A549 (cell line): Measurements from ENCODE around the gene FAM120A. TPM values are rescaled to one million over a fixed set of nuclear protein-coding genes. Genes with fewer than 3 reads are reported as not detected.

Experiments used
- ATAC-seq, 2 experiments: fragments of 200-7000 bp in 1 of 2; fragments of >200 bp in 1 of 2; cut with Nextera tagmentation in 1 of 2; cut with Tn5 transposase in 1 of 2; 3 replicates each; pipeline versions ENCODE4 v1.8.0 to v1.9.1; 2018 to 2020; ENCODE audit warnings: mild to moderate bottlenecking in 1 of 2, moderate library complexity in 1 of 2
- CTCF ChIA-PET: fragments of 300-600 bp; sonication (Branson Sonifier 250); formaldehyde crosslinking; extraction: SDS; loops from one replicate; lab custom pipeline; 2021; ENCODE audit warnings: antibody characterized with exemption, inconsistent platforms; lab: Yijun Ruan, JAX
- POLR2A ChIA-PET: fragments of 350-600 bp; formaldehyde crosslinking; extraction: SDS; loops from one replicate; lab custom pipeline; 2021; ENCODE audit warnings: antibody characterized with exemption, inconsistent platforms; lab: Yijun Ruan, JAX
- DNase-seq, 2 experiments: peaks; one replicate each; pipeline versions ENCODE4 v3.0.0 to v3.0.0-alpha.2; 2011 to 2016; ENCODE audit warnings: low read depth in 1 of 2, low spot score in 1 of 2
- FAIRE-seq: peaks from 2 replicates; lab custom pipeline; 2011; peaks lifted over from hg19 to GRCh38; lab: Jason Lieb, UNC
- H3K27ac ChIP-seq, 2 experiments: fragments of >200 bp; sonication (Bioruptor Twin); formaldehyde crosslinking; 3 replicates each; pipeline ENCODE4 v1.5.1; 2016 to 2017
- H3K4me1 ChIP-seq: fragments of >200 bp; sonication (Bioruptor Twin); formaldehyde crosslinking; 3 replicates; pipeline ENCODE4 v1.6.1; 2016
- H3K4me2 ChIP-seq: fragments of >200 bp; sonication (Bioruptor Twin); formaldehyde crosslinking; 3 replicates; pipeline ENCODE4 v1.6.1; 2016
- H3K4me3 ChIP-seq: fragments of >200 bp; sonication (Bioruptor Twin); formaldehyde crosslinking; 3 replicates; pipeline ENCODE4 v1.5.1; 2016
- H3K9me3 ChIP-seq: fragments of >200 bp; sonication (Bioruptor Twin); formaldehyde crosslinking; 3 replicates; pipeline ENCODE4 v1.6.1; 2016
- CBX8 ChIP-seq: fragments of 200-600 bp; sonication (generic); IDR thresholded peaks from 2 replicates; pipeline ENCODE4 v1.6.1; 2016
- CTCF ChIP-seq: fragments of >200 bp; sonication (Bioruptor Twin); formaldehyde crosslinking; IDR thresholded peaks from 3 replicates; pipeline ENCODE4 v1.5.1; 2016
- EHF ChIP-seq: fragments of 250-450 bp; sonication (Bioruptor Pico); IDR thresholded peaks from 2 replicates; pipeline ENCODE4 v1.5.0; 2020; ENCODE audit warnings: mild to moderate bottlenecking
- ESRRA ChIP-seq: fragments of 150-350 bp; IDR thresholded peaks from 2 replicates; pipeline ENCODE4 v1.6.1; 2014; ENCODE audit warnings: mild to moderate bottlenecking, low read length, borderline replicate concordance
- FOSB ChIP-seq: fragments of 250-450 bp; sonication (Bioruptor Pico); IDR thresholded peaks from 2 replicates; pipeline ENCODE4 v1.5.0; 2020; ENCODE audit warnings: mild to moderate bottlenecking, moderate library complexity
- GATA3 ChIP-seq: IDR thresholded peaks from 2 replicates; pipeline ENCODE4 v1.6.1; 2012; ENCODE audit warnings: borderline replicate concordance
- HEYL ChIP-seq: fragments of 250-450 bp; sonication (Bioruptor Pico); IDR thresholded peaks from 2 replicates; pipeline ENCODE4 v1.8.0; 2021; ENCODE audit warnings: mild to moderate bottlenecking, moderate library complexity
- HMGXB4 ChIP-seq: fragments of 250-450 bp; sonication (Bioruptor Pico); IDR thresholded peaks from 2 replicates; pipeline ENCODE4 v1.5.0; 2021; ENCODE audit warnings: mild to moderate bottlenecking, moderate library complexity, borderline replicate concordance
- HOXA7 ChIP-seq: fragments of 250-450 bp; sonication (Bioruptor Pico); IDR thresholded peaks from 2 replicates; pipeline ENCODE4 v1.5.0; 2020; ENCODE audit warnings: mild to moderate bottlenecking, moderate library complexity
- HOXB13 ChIP-seq: fragments of 250-450 bp; sonication (Bioruptor Pico); IDR thresholded peaks from 2 replicates; pipeline ENCODE4 v1.5.0; 2020; ENCODE audit warnings: low read depth, mild to moderate bottlenecking, moderate library complexity
- HOXB5 ChIP-seq: fragments of 250-450 bp; sonication (Bioruptor Pico); IDR thresholded peaks from 2 replicates; pipeline ENCODE4 v1.5.0; 2020; ENCODE audit warnings: mild to moderate bottlenecking, moderate library complexity
- JUNB ChIP-seq: fragments of >200 bp; sonication (Bioruptor Twin); formaldehyde crosslinking; IDR thresholded peaks from 2 replicates; pipeline ENCODE4 v1.6.1; 2016
- KDM1A ChIP-seq: fragments of 200-600 bp; sonication (generic); IDR thresholded peaks from 2 replicates; pipeline ENCODE4 v1.6.1; 2016; ENCODE audit warnings: low read depth, mild to moderate bottlenecking
- KDM5A ChIP-seq: fragments of 200-600 bp; sonication (generic); IDR thresholded peaks from 2 replicates; pipeline ENCODE4 v1.6.1; 2016; ENCODE audit warnings: antibody characterized with exemption, mild to moderate bottlenecking
- MAFK ChIP-seq: fragments of 450-650 bp; IDR thresholded peaks from 2 replicates; pipeline ENCODE4 v1.6.1; 2014; ENCODE audit not compliant: partially characterized antibody
- MAX ChIP-seq: IDR thresholded peaks from 2 replicates; pipeline ENCODE4 v1.6.1; 2012
- MAZ ChIP-seq: fragments of 150-350 bp; IDR thresholded peaks from 2 replicates; pipeline ENCODE4 v1.6.1; 2014; ENCODE audit warnings: antibody characterized with exemption, low read depth, low read length, borderline replicate concordance
- NPAS2 ChIP-seq: fragments of 250-450 bp; sonication (Bioruptor Pico); IDR thresholded peaks from 2 replicates; pipeline ENCODE4 v1.8.0; 2022; ENCODE audit warnings: mild to moderate bottlenecking, moderate library complexity, borderline replicate concordance
- POLR2A ChIP-seq: IDR thresholded peaks from 2 replicates; pipeline ENCODE4 v1.6.1; 2012; ENCODE audit warnings: mild to moderate bottlenecking, low read length
- SMC3 ChIP-seq: fragments of >200 bp; sonication (Bioruptor Twin); formaldehyde crosslinking; IDR thresholded peaks from 3 replicates; pipeline ENCODE4 v1.6.1; 2018; ENCODE audit warnings: inconsistent platforms
- TP53 ChIP-seq: fragments of 250-450 bp; sonication (Bioruptor Pico); IDR thresholded peaks from 2 replicates; pipeline ENCODE4 v1.5.0; 2021; ENCODE audit warnings: mild to moderate bottlenecking, moderate library complexity
- USF2 ChIP-seq: fragments of 450-650 bp; IDR thresholded peaks from 2 replicates; pipeline ENCODE4 v1.6.1; 2014; ENCODE audit warnings: antibody characterized with exemption
- WGBS: methylation state at CpG from one replicate; pipeline ENCODE4 v1.1.6; 2017; ENCODE audit errors: missing lambda C conversion rate; 5-methylcytosine and 5-hydroxymethylcytosine counted together
- polyA plus RNA-seq, 4 experiments: library from polyadenylated mRNA; depleted of rRNA in 3 of 4; stranded (reverse); fragments of >200 nt; fragmentation: RNase III in 1 of 4; extraction: RNeasy Plus Mini Kit Qiagen cat#74134 plus additional on column Dnase treatment in 1 of 4; gene quantifications; 2 replicates in 3 of 4; 3 replicates in 1 of 4; pipeline ENCODE4 v1.2.3, GENCODE V29; 2011 to 2017
- TF ChIP-seq, protein P1 (sequence below): IDR thresholded peaks from 2 replicates; pipeline ENCODE4 v1.6.1; 2012

The FAM120A gene
- polyA plus RNA-seq, 2 of the 4 experiments (the other 2 are of a cell fraction), result 86.3 to 111 TPM

DNA sequence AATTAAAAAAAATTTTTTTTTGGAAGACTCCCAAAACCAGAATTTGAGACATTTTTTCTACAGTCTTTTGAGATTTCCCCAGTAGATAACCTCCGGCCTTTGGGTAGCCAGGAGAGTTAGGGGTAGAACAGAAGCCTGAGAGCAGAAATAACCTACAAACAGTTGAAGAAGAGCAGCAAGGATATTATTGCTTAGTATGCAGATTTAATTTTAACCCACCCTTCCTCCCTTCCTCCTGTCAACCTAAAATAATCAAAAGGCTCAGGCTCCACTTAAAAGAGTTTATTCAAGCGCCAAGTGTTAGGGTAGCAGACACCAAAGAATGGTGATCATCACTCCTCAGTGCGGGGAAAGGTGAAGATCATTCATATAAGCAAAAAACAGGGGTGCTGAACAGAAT lies 17.4 kb upstream of the FAM120A start:
- CTCF ChIA-PET, result no interaction called here
- no peak for FAIRE-seq

DNA sequence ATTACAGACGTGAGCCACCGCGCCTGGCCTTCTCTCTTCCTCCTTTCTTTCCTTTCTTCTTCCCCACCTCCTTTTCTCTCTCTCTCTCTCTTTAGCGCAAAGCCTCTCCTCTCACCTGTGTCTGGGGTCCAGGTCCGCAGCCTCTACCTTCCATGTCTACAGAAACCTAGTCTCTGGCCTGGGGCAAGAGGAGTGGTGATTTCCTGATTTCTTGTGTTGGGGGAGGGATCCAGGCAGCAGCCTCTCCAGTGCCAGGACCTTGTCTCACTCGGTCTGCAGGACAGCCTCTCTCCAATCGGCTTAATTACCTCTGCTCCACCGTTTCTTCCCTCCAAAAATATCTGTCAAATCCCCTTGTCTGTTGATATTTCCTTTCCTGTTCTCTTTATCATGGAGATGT lies 16.1 kb upstream of the FAM120A start:
- H3K4me3 ChIP-seq, result no peak overlapping the region
- no peak overlapping the region for H3K27ac ChIP-seq
- no peak for DNase-seq
- H3K4me1 ChIP-seq, result no peaks in the 10 kb centered on the region
- FAIRE-seq, result no peak
- no peak overlapping the region for H3K4me2 ChIP-seq
- POLR2A ChIA-PET, result no interaction called here
- no peaks in the 10 kb centered on the region for H3K9me3 ChIP-seq
- CTCF ChIA-PET, result no interaction called here
- WGBS, result 89% methylated on average over 8 of the region's 8 CpGs
- no peak for TF ChIP-seq JUNB
- TF ChIP-seq, all 56 proteins: peak for 0
- ATAC-seq, result no peak

More for the DNA sequence above, 17.4 kb upstream of the FAM120A start:
- no peak for ATAC-seq
- no peaks in the 10 kb centered on the region for H3K4me1 ChIP-seq
- no peak overlapping the region for H3K4me2 ChIP-seq
- POLR2A ChIA-PET, result no interaction called here
- DNase-seq, result no peak
- H3K4me3 ChIP-seq, result no peak overlapping the region
- 92% methylated on average over 3 of the region's 3 CpGs for WGBS
- TF ChIP-seq HEYL (CRISPR knock-in tag) (no peak), TP53 (CRISPR knock-in tag) (no peak), NPAS2 (CRISPR knock-in tag) (no peak), KDM1A (no peak), MAX (no peak), MAFK (peak; percentile 60)
- TF ChIP-seq, all 56 proteins: peak for 1
- no peaks in the 10 kb centered on the region for H3K9me3 ChIP-seq
- no peak overlapping the region for H3K27ac ChIP-seq

- no peak for TF ChIP-seq HEYL (CRISPR knock-in tag)
- TF ChIP-seq GATA3, result no peak
- no peak for TF ChIP-seq HOXB5 (CRISPR knock-in tag)
- TF ChIP-seq CBX8, result no peak
- TF ChIP-seq ESRRA, result no peak
- TF ChIP-seq HOXA7 (CRISPR knock-in tag), result no peak
- TF ChIP-seq HMGXB4 (CRISPR knock-in tag), result no peak
- TF ChIP-seq, all 56 proteins: peak for 0
- DNase-seq, result no peak
- H3K27ac ChIP-seq, result no peak overlapping the region
- CTCF ChIA-PET, result no interaction called here
- ATAC-seq, result no peak
- H3K4me1 ChIP-seq, result no peaks in the 10 kb centered on the region
- no peak overlapping the region for H3K4me3 ChIP-seq
- FAIRE-seq, result no peak
- POLR2A ChIA-PET, result no interaction called here
- H3K4me2 ChIP-seq, result no peak overlapping the region
- WGBS, result 82% methylated on average over 6 of the region's 6 CpGs
- H3K9me3 ChIP-seq, result no peaks in the 10 kb centered on the region
Measured at GRCh38 chr9:93436218-93436617, 15.3 kb upstream of the FAM120A start.

DNA sequence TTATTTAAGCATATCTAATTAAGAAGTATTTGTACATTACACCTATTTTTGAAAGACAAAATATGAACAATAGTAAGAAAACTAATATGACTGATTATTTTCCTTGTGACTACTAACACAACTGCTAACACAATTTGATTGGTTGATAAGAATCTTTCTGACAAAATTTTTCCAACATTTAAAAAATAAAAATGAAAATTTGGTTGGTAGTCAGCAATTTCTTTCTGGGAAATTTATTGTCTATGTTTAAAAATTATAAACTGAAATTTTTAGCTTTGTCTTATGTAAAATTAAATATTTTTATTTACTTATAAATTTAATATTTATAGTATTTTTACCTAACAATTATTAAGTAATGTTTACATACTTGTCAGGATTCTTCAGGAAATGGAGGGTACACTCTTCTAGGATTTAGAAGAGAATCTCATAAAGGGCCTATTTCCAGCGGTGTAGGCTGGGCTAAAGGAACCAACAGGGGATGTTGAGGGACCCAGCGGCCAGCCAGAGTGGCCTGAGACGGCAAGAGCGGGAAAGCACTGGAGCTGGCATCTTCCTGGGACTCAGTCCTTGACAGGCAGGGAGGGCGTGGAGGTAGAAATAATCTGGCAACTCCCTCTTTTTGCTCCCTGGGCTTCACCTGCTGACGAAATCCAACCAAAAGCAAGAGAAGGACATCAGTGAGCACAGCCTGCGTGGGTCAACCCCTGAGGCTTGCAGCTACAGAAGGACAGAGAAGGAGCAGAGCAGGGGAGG lies 14.7 kb upstream of the FAM120A start:
- Histone ChIP-seq H3K27ac (no peak overlapping the region), H3K4me2 (no peak overlapping the region), H3K4me1 (no peaks in the 10 kb centered on the region), H3K9me3 (no peaks in the 10 kb centered on the region), H3K4me3 (no peak overlapping the region)
- DNase-seq (no peak), ATAC-seq (no peak), FAIRE-seq (no peak)
- CTCF ChIA-PET, result no interaction called here
- 79% methylated on average over 7 of the region's 7 CpGs for WGBS
- POLR2A ChIA-PET, result no interaction called here
- TF ChIP-seq GATA3 (no peak), EHF (CRISPR knock-in tag) (no peak), SMC3 (no peak), HOXB5 (CRISPR knock-in tag) (no peak), JUNB (no peak), MAZ (no peak), HOXB13 (CRISPR knock-in tag) (no peak), KDM5A (no peak), MAFK (no peak), USF2 (no peak), HMGXB4 (CRISPR knock-in tag) (no peak), POLR2A (no peak), CTCF (no peak), FOSB (no peak)
- TF ChIP-seq, protein P1, sequence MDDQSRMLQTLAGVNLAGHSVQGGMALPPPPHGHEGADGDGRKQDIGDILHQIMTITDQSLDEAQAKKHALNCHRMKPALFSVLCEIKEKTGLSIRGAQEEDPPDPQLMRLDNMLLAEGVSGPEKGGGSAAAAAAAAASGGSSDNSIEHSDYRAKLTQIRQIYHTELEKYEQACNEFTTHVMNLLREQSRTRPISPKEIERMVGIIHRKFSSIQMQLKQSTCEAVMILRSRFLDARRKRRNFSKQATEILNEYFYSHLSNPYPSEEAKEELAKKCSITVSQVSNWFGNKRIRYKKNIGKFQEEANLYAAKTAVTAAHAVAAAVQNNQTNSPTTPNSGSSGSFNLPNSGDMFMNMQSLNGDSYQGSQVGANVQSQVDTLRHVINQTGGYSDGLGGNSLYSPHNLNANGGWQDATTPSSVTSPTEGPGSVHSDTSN, result no peak
